ENCODE results near the gene CHCT1.

DNA sequence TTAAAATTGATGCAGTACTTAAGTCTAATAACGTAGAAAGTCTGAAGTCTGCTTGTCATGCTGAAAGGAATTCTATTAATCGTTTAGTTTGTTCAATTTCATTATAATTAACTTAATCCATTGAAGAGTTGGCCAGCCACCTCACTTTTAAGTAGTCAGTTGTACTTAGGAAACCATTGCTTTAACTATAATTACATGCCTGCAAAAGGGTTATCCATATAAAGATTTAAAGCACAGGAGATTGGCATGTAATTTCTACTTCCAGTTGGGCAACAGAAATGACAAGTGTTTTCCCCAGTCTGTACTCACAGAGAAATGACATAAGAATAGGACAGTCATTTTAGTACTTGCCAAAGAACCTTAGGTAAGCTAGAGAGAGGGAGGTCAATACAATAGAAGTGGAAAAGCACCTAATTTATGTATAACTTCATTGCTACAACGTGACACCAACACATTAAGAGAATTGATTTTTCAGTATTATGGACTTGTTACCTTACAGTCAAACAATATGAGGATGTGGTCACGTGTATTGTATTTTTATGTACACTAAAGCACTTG, 26.7 kb upstream of the CHCT1 start:
- TF ChIP-seq, protein P1, sequence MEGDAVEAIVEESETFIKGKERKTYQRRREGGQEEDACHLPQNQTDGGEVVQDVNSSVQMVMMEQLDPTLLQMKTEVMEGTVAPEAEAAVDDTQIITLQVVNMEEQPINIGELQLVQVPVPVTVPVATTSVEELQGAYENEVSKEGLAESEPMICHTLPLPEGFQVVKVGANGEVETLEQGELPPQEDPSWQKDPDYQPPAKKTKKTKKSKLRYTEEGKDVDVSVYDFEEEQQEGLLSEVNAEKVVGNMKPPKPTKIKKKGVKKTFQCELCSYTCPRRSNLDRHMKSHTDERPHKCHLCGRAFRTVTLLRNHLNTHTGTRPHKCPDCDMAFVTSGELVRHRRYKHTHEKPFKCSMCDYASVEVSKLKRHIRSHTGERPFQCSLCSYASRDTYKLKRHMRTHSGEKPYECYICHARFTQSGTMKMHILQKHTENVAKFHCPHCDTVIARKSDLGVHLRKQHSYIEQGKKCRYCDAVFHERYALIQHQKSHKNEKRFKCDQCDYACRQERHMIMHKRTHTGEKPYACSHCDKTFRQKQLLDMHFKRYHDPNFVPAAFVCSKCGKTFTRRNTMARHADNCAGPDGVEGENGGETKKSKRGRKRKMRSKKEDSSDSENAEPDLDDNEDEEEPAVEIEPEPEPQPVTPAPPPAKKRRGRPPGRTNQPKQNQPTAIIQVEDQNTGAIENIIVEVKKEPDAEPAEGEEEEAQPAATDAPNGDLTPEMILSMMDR (conservative IDR thresholded peaks at IDR 0.05; ENCODE audit: low read depth, low read length), result no peak
- TF ChIP-seq EZH2phosphoT487 (IDR thresholded peaks at IDR 0.05; ENCODE audit: borderline replicate concordance, low read length) (no peak), EZH2 (IDR thresholded peaks at IDR 0.05; ENCODE audit: low read length, unreplicated experiment) (no peak)

Data from PC-3 (cell line).